HCT116 (cell line): Measurements from ENCODE around the gene ATP6V0D1. TPM values are rescaled to one million over a fixed set of nuclear protein-coding genes. Genes with fewer than 3 reads are reported as not detected.

Source experiments
- ATAC-seq: fragments of 200-7000 bp; cut with Tn5 transposase; 2 replicates; pipeline ENCODE4 v1.9.1; 2020; ENCODE audit warnings: mild to moderate bottlenecking, moderate library complexity
- BruUV-seq: library from RNA; stranded (reverse); fragments of 400-500 nt; replicated peaks from 2 replicates; lab custom pipeline; 2021; lab: Mats Ljungman, UMichigan
- CTCF ChIA-PET: fragments of 300-600 bp; sonication (Branson Sonifier 250); formaldehyde crosslinking; loops from one replicate; lab custom pipeline; 2021; ENCODE audit warnings: antibody characterized with exemption; lab: Charles Lee
- POLR2A ChIA-PET: fragments of 300-600, 350-600 bp; sonication (Branson Sonifier 250); formaldehyde crosslinking; loops from one replicate; lab custom pipeline; 2021; ENCODE audit warnings: antibody characterized with exemption; lab: Charles Lee
- RAD21 ChIA-PET, 2 experiments: fragments of 300-600 bp; sonication (Branson Sonifier 250); formaldehyde crosslinking; loops; one replicate each; lab custom pipeline; 2023; ENCODE audit warnings: low total read pairs in 2 of 2; ENCODE audit not compliant: uncharacterized antibody in 2 of 2, unreplicated experiment in 2 of 2, low non-redundant PET in 1 of 2; lab: Charles Lee
- DNase-seq: peaks from one replicate; pipeline ENCODE4 v3.0.0-alpha.2; 2010; ENCODE audit warnings: low read depth, low spot score
- H2AFZ ChIP-seq: fragments of 200-600 bp; shearing (Covaris generic), sonication (generic); 2 replicates; pipeline ENCODE4 v1.6.1; 2017; ENCODE audit warnings: low read depth, mixed run types, mixed read lengths, antibody characterized with exemption, low read length; ENCODE audit not compliant: poor library complexity, severe bottlenecking
- H3K27ac ChIP-seq: 2 replicates; pipeline ENCODE4 v1.5.1; 2012; ENCODE audit warnings: low read depth, low read length
- H3K27me3 ChIP-seq: fragments of 200-600 bp; sonication (generic); 2 replicates; pipeline ENCODE4 v1.6.1; 2016; ENCODE audit warnings: mixed run types, low read length, mixed read lengths; ENCODE audit not compliant: insufficient read depth
- H3K36me3 ChIP-seq, 2 experiments: fragments of 200-500 bp in 1 of 2; fragments of 200-600 bp in 1 of 2; sonication (Bioruptor generic) in 1 of 2; sonication (generic) in 1 of 2; 2 replicates each; pipeline versions ENCODE4 v1.5.1 to v1.6.1; 2014 to 2016; ENCODE audit warnings: low read length in 2 of 2, inconsistent platforms in 1 of 2, mixed read lengths in 1 of 2, mixed run types in 1 of 2; ENCODE audit not compliant: insufficient read depth in 2 of 2, control insufficient read depth in 1 of 2
- H3K4me1 ChIP-seq, 2 experiments: fragments of 200-600 bp in 1 of 2; sonication (generic) in 1 of 2; 2 replicates each; pipeline versions ENCODE4 v1.5.1 to v1.6.1; 2012 to 2017; ENCODE audit warnings: low read length in 2 of 2, inconsistent platforms in 1 of 2, mild to moderate bottlenecking in 1 of 2, mixed read lengths in 1 of 2, mixed run types in 1 of 2, moderate library complexity in 1 of 2; ENCODE audit not compliant: insufficient read depth in 2 of 2, control insufficient read depth in 1 of 2
- H3K4me2 ChIP-seq: fragments of 200-600 bp; sonication (generic); 2 replicates; pipeline ENCODE4 v1.6.1; 2017; ENCODE audit warnings: mixed run types, low read length, mixed read lengths
- H3K4me3 ChIP-seq, 2 experiments: fragments of 200-600 bp in 1 of 2; sonication (generic) in 1 of 2; replicated peaks in 1 of 2; 2 replicates each; pipeline ENCODE4 v1.5.1; 2011 to 2016; ENCODE audit warnings: low read length in 2 of 2, control low read depth in 1 of 2, low read depth in 1 of 2, mild to moderate bottlenecking in 1 of 2, mixed read lengths in 1 of 2, mixed run types in 1 of 2
- H3K79me2 ChIP-seq: fragments of 200-600 bp; sonication (generic); 2 replicates; pipeline ENCODE4 v1.6.1; 2017; ENCODE audit warnings: mild to moderate bottlenecking, mixed run types, low read length, moderate library complexity, mixed read lengths; ENCODE audit not compliant: insufficient read depth
- H3K9ac ChIP-seq: fragments of 200-600 bp; sonication (generic); 2 replicates; pipeline ENCODE4 v1.6.1; 2016; ENCODE audit warnings: low read length, mixed read lengths
- H3K9me2 ChIP-seq: fragments of 200-600 bp; sonication (generic), shearing (Covaris generic); 2 replicates; pipeline ENCODE4 v1.6.1; 2017; ENCODE audit warnings: mixed run types, mild to moderate bottlenecking, moderate library complexity; ENCODE audit not compliant: insufficient read depth
- H3K9me3 ChIP-seq, 2 experiments: fragments of 200-500 bp in 1 of 2; fragments of 200-600 bp in 1 of 2; sonication (Bioruptor generic) in 1 of 2; sonication (generic) in 1 of 2; 2 replicates each; pipeline ENCODE4 v1.6.1; 2014 to 2017; ENCODE audit warnings: low read length in 2 of 2, mixed read lengths in 2 of 2, inconsistent platforms in 1 of 2, low read depth in 1 of 2, mild to moderate bottlenecking in 1 of 2, mixed run types in 1 of 2, moderate library complexity in 1 of 2; ENCODE audit not compliant: control insufficient read depth in 1 of 2, insufficient read depth in 1 of 2
- H4K20me1 ChIP-seq: fragments of 200-600 bp; sonication (generic), shearing (Covaris generic); 2 replicates; pipeline ENCODE4 v1.6.1; 2017; ENCODE audit warnings: mixed run types, mild to moderate bottlenecking, moderate library complexity; ENCODE audit not compliant: insufficient read depth
- CBX3 ChIP-seq: IDR thresholded peaks from 2 replicates; pipeline ENCODE4 v1.6.1; 2012; ENCODE audit warnings: low read depth
- FOSL1 ChIP-seq: IDR thresholded peaks from 2 replicates; pipeline ENCODE4 v1.6.1; 2012; ENCODE audit warnings: low read depth
- RAD21 ChIP-seq: IDR thresholded peaks from 2 replicates; pipeline ENCODE4 v1.6.1; 2012; ENCODE audit warnings: low read depth, mild to moderate bottlenecking
- SIN3A ChIP-seq: IDR thresholded peaks from 2 replicates; pipeline ENCODE4 v1.6.1; 2012; ENCODE audit warnings: low read depth
- SRF ChIP-seq: IDR thresholded peaks from 2 replicates; pipeline ENCODE4 v1.6.1; 2012; ENCODE audit warnings: low read depth
- TCF7L2 ChIP-seq: IDR thresholded peaks from 2 replicates; pipeline ENCODE4 v1.7.0; 2011; ENCODE audit warnings: borderline replicate concordance, inconsistent platforms; ENCODE audit not compliant: insufficient read depth, insufficient read length; ENCODE audit errors: extremely low read depth
- YY1 ChIP-seq: IDR thresholded peaks from 2 replicates; pipeline ENCODE4 v1.6.1; 2011; ENCODE audit warnings: low read length, low read depth, moderate library complexity, mild to moderate bottlenecking; ENCODE audit not compliant: insufficient replicate concordance; ENCODE audit errors: extremely low read depth
- ZFX ChIP-seq: fragments of 450-650 bp; IDR thresholded peaks from 2 replicates; pipeline ENCODE4 v1.6.1; 2017
- ZNF274 ChIP-seq: fragments of 200-500 bp; sonication (Bioruptor generic); IDR thresholded peaks from 2 replicates; pipeline ENCODE4 v1.6.1; 2014; ENCODE audit warnings: mild to moderate bottlenecking, low read depth, low read length, inconsistent platforms
- intact Hi-C: fragments of 100-400 bp; cut with micrococcal nuclease; formaldehyde crosslinking; loops from 2 replicates; pipeline ENCODE4 v1.10.0; 2022
- total RNA-seq: library from RNA; stranded (reverse); gene quantifications from one replicate; pipeline ENCODE4 v1.2.1, GENCODE V29; 2021; ENCODE audit not compliant: unreplicated experiment
- TF ChIP-seq, protein P1 (sequence below): IDR thresholded peaks from 2 replicates; pipeline ENCODE4 v1.6.1; 2012
- TF ChIP-seq, protein P2 (sequence below): IDR thresholded peaks from 2 replicates; pipeline ENCODE4 v1.6.1; 2012

ATP6V0D1 gene
- total RNA-seq, 1 experiment from 2014 or later: 36.6 TPM

DNA sequence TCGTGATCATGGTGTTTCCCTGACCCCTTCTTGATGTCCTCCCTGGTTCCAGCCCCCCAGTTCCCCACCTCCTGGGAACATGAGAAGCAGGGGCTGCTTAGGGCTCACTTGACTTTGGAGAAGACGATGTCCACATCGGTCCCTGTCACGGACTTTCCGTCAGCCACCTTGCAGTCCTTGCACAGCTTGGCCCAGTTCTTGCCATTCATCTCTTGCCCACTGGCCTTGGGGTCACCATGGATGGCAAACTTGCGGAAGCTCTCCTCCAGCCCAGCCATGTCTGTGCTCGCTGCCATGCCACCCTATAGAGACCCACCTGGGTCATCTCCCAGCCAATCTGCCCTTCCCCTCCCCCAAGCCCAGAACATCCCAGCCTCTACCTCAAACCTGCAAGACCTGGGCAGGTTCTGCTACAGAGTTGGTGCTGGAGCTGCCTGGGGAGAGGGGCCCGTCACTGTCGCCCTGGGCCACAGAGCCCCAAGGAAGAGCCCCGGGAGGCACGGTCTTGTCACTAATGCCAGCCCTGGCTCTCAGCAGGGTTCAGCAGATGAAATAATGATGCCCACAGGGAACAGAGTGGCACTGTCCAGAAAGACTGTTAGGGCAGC, 90.0 kb downstream of the ATP6V0D1 start:
- TF ChIP-seq, protein P1, sequence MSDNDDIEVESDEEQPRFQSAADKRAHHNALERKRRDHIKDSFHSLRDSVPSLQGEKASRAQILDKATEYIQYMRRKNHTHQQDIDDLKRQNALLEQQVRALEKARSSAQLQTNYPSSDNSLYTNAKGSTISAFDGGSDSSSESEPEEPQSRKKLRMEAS: no peak
- TF ChIP-seq, protein P2, sequence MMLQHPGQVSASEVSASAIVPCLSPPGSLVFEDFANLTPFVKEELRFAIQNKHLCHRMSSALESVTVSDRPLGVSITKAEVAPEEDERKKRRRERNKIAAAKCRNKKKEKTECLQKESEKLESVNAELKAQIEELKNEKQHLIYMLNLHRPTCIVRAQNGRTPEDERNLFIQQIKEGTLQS: no peak
- TF ChIP-seq ZNF274: no peak
- no peak for TF ChIP-seq CBX3
- TF ChIP-seq RAD21: no peak
- no peak for TF ChIP-seq ZFX
- TF ChIP-seq YY1: no peak
- TF ChIP-seq FOSL1: no peak
- no peak for TF ChIP-seq TCF7L2
- no peak for TF ChIP-seq SRF
- no peak for TF ChIP-seq SIN3A
- H3K4me3 ChIP-seq: no peak overlapping the region
- RAD21 ChIA-PET: no interaction called here
- no TSS peak for BruUV-seq
- H3K27me3 ChIP-seq: no peaks in the 10 kb centered on the region
- peaks cover 4 to 7% of the 10 kb centered on the region in 2 experiments for H3K4me1 ChIP-seq
- no peak for DNase-seq
- POLR2A ChIA-PET: no interaction called here
- intact Hi-C loops: no loop called here
- no peak overlapping the region for H3K9ac ChIP-seq
- no peak overlapping the region for H2AFZ ChIP-seq
- no peak for ATAC-seq
- no peaks in the 10 kb centered on the region for H3K9me2 ChIP-seq
- H3K36me3 ChIP-seq: no peaks in the 10 kb centered on the region
- no peaks in the 10 kb centered on the region for H3K79me2 ChIP-seq
- H3K4me2 ChIP-seq: no peak overlapping the region
- CTCF ChIA-PET: no interaction called here
- H3K27ac ChIP-seq: no peak overlapping the region
- H3K9me3 ChIP-seq: no peaks in the 10 kb centered on the region
- no peaks in the 10 kb centered on the region for H4K20me1 ChIP-seq
